NCI-H2227 treated with DMSO at 0.1 percent for 48 hours (cell line): Measurements from ENCODE around the gene NUDT9.
"Not testable (repeated sequence)": the region's sequence is repeated elsewhere in the genome, so short reads cannot be mapped to it uniquely, and the experiment has no call there.

Experiments used
- DNase-seq: peaks from one replicate; lab custom pipeline; 2025; lab: John Stamatoyannopoulos, UW

NUDT9 gene

DNA sequence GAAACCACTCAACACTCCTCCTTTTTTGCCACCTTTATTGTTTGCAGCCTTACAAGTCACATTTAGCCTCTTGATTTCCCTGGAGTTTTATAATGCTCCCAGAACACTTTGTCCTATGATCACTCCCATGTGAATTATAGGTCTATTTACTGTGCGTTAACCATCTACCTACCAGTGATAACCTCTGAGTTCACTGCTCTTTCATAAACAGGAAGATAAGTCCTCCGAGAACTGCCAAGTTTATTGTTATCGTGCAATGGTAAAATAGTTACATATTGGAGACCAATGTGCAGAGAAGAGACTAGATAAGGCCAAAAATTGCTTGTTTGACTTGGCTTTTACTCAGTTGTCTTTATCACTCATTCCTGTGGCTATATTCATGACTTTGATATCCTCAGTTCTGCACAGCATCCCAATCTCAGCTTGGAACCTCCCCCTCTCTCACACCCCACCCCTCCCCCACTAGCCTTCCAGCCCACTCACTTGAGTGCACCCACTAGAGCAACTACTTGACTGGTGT, 12.9 kb upstream of the NUDT9 start:
- DNase-seq, result no peak

- DNase-seq, result no peak
Observed at GRCh38 chr4:87410157-87410556, 12.2 kb upstream of the NUDT9 start.

DNA sequence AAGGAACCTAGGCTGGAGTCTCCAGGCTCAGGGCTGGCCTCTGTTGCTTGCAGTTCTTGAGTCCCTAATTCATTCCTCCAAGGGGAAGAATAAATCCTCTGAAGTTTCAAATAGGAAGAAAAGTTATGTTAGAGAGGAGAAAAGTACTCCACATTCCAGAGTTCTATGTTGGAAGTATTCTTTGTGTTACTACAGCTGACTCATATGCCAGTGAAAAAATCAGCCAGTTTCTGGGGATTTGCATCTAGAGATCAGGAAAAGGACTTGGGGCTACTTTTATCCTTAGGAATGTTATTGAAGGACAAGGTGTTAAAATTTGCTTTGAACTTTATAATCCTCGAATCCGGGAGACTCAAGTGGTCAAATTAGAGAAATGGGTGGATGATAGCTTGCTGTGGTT, 11.7 kb upstream of the NUDT9 start:
- DNase-seq, result no peak

DNA sequence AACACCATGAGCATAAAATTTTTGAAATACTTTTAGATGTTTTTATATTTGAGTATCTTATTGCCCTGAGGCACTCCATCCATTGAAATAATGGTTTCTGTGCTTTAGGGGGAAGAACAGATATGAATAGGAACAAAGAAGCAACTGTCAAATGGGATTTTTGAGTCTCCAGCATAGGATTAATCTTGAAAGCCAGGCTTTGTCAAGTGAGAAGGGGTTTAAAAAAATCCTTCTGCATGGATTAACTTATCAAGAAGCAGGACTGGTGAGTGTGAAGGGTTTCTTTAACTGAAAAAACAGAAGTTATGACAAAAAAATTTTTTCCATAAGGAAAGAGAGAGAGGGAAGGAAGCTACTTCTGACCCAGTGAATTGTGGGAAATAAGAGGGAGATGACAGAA, 7.6 kb upstream of the NUDT9 start:
- no peak for DNase-seq

- no peak for DNase-seq
Observed at GRCh38 chr4:87416965-87417364, 5.4 kb upstream of the NUDT9 start.

GRCh38 chr4:87418410-87418809, 4.0 kb upstream of the NUDT9 start:
- not testable (repeated sequence) for DNase-seq

DNA sequence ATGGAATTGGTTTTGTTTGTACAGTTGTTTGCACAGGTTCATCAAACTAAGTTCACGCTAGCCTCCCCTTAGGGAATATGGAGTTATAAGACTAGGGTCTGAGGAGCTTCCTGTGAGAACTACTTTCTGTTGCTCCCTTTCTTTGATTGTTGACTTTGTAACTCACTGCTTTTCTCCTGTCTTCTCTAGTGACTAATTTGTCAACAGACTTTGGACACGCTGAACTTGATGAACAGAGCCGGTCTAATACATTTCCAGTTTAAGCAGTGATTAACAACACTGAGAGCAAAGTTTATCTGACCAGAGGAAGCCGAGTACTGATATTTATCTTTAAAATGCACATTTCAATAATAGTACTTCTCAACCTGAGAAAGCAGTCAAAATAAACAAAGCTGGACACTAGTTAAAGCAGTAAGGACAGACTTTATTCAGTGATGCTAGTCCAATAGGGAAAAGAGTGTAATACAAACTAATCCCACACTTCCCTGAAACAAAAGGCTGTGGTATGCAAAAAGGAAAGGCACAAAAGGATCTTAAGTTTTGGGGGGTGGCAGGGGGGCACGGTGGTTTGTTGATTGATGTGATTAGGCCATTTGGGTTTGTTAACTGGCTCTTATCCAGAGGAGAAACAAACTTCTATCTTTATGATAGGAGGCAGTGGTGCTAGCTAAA, 2.7 kb upstream of the NUDT9 start:
- no peak for DNase-seq

DNA sequence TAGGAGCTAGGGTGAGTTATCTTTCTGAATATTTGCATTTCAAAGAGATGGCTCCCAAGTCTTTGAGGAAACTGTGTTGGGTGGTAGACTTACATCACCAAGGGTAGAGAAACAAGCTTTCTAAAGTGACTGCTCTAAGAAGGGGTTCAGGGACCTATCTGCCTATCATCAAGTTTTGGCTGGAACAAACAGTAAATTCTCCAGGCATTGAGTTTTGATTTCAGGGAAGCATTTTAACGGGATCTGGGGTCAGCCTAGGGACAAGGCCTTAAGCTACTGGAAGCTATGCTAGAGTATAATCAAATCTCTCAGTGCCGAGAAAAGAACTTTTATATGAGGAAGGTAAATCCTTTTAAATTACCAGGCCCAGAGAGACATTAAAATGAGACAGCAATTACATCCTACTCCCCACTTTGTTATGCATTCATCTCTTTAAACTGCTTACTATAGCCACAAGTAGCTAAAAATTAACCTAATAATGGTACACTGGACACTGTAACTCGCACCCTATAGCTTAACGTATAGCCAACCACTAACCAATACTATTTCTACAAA, 2.0 kb upstream of the NUDT9 start:
- DNase-seq, result no peak

DNA sequence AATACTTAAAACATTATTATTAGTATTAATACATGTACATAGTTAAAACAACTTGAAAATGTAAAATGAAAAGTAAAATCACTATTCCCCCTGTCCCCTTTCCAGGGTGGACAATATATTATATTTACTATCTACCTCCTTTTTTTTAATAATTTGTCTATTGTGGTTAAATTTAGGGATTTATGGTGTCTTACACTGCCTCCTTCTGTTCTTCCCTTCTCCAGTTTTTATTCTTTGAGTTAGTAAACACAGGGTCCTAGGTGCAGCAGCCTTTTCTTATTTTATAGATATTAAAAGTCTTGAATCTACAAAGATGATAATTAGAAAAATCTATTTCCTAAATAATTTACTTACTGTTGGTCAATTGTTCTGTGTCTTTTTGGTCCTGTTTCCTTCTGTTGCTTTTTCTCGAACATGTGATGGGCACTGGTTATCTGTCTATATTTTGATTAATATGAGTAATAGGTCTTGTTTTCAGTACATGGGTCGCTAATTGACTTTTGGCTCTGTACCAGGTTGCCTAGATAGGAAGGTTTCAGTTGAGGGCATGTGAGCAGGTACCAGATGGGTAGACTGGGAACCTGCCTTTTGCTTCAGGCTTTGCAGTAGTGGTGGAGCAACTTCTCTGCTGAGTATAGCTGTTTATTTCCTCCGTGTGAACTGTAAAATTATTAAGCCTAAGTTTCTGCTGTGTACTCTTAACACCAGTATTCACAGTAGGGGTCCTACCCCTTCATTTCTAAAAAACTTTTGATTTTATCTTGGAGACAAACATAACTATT, 1.1 kb downstream of the NUDT9 start:
- no peak for DNase-seq

- not testable (repeated sequence) for DNase-seq
Observed at GRCh38 chr4:87424099-87424543, 1.7 kb downstream of the NUDT9 start.

GRCh38 chr4:87425711-87426110, 3.3 kb downstream of the NUDT9 start:
- no peak for DNase-seq

DNA sequence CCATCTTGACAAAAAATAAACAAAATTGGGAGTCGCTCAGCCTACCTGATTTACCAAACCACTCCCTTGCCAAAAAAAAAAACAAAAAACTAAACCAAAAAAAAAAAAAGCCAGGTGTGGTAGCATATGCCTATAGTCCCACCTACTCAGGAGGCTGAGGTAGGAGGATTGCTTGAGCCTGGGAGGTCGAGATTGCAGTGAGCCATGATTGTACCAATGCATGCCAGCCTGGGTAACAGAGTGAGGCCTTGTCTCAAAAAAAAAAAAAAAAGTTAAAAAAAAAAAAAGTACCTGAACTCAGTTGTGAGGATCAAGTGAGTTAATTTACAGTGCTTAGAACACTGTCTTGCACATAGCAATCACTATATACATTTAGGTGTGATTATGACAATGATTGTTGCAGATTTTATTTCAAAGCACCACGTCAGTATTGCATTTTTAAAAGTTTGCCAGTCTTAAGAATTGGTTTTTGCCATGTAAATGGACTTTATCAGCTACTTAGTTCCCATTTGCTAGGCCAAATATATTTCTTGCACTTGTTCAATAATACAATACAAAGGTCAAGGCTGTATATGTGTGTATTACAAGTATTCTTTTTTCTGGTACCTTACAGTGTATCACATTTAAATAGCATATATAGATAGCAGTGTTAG, 4.6 kb downstream of the NUDT9 start:
- no peak for DNase-seq

DNA sequence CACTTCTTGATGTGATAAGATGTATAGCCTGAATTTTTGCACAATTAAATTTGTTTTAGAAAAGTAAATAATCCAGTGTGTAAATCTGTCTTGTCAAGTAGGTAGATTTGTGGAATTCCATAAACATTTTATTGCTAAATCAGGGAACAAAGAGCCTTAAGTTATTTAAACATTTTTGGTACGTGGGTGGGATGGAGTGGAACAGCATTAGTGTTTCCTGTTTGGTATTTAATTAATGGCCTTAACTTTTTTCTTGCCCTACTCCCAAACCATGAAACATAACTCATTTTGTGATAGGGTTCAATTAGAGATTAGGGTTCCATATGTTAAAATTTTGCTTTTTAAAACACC, 5.1 kb downstream of the NUDT9 start:
- no peak for DNase-seq

DNA sequence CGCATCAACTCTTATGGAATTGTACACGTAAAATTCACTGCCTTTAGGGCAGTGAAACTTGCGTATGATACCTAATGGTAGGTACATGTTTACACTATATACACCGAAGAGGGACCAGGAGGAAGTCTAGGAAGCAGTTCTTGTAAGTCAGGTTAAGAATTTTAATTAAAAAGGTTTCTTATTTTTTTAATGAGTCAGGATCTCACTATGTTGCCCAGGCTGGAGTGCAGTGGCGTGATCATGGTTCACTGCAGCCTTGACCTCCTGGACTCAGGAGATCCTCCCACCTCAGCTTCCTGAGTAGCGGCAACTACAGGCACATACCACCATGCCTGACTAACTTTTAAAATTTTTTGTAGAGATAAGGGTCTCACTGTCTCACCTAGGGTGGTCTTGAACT, 6.6 kb downstream of the NUDT9 start:
- no peak for DNase-seq

DNA sequence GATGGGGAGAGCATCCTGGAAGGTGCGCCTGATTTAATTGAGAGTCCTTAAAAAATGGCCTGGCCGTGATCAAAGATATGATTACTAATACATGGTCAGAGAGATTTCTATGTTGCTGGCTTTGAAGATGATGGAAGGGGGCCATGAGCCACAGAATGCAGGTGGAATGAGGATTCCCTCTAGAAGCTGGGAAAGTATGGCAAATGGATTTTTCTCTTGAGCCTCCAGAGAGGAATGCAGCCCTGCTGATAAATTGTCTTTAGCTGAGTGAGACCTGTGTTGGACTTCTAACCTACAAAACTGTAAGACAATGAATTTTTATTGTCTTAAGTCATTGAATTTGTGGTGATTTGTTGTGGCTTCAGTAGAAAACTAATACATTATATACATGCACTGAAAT, 7.7 kb downstream of the NUDT9 start:
- no peak for DNase-seq

- DNase-seq, result no peak
Observed at GRCh38 chr4:87433342-87433741, 11.0 kb downstream of the NUDT9 start.

DNA sequence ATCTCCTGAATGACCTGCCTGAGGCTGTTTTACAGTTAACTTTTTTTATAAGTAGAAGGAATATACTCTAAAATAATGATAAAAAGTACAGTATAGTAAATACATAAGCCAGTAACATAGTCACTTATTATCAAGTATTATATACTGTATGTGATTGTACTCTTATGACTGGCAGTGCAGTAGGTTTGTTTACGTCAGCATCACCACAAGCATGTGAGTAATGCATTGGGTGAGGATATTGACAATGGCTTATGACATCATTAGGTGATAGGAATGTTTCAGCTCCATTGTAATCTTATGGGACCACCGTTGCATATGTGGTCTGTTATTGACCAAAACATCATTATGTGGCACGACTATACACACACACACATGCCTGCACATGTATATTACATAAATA, 20.5 kb downstream of the NUDT9 start:
- no peak for DNase-seq

DNA sequence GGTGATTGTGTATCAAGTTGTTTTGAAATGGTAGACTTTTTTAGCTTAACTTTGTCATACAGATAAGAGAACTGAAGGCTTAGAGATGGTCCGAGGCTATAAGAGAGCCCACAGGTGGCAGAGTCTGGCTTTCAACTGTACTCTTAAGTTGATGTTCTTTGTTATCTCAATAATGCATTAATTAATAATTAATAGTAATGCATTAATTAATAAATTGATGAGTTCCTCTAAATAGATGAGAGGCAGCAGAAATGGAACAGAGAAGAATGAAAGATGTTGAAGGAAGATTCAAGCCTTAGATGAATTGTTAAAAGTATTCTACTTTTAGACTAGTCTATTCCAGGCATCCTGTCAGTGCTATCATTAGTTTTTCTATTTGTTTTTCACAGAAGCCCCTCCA, 22.4 kb downstream of the NUDT9 start:
- no peak for DNase-seq

DNA sequence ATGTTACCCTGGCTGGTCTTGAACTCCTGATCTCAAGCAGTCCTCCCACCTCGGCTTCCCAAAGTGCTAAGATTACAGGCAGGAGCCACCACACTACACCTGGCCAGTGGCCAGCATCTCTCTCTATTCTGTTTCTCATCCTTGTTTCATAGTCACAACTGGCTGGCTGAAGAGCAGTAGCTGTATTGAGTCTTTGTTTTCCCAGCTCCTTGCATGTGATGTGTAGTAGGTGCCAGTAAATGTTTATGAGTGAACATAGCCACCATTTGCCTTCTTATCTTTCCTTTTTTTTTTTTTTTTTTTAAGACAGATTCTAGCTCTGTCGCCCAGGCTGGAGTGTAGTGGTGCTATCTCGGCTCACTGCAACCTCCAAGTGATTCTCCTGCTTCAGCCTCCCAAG, 23.6 kb downstream of the NUDT9 start:
- DNase-seq, result no peak

GRCh38 chr4:87446375-87446774, 24.0 kb downstream of the NUDT9 start:
- DNase-seq, result not testable (repeated sequence)

DNA sequence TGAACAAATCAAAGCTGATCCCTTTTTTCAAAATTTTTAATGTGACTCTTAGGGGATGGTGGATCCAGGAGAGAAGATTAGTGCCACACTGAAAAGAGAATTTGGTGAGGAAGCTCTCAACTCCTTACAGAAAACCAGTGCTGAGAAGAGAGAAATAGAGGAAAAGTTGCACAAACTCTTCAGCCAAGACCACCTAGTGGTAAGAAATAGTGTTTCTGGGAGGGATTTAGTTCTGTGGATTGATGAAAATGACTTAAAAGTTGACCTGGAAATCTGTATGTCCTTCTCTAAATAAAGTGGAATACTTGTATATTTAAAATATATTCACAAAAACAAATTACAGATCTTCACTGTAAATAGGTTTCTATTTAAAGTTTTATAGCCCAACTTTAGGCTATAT, 29.2 kb downstream of the NUDT9 start:
- DNase-seq, result no peak

GRCh38 chr4:87458913-87459312, 36.5 kb downstream of the NUDT9 start:
- no peak for DNase-seq

DNA sequence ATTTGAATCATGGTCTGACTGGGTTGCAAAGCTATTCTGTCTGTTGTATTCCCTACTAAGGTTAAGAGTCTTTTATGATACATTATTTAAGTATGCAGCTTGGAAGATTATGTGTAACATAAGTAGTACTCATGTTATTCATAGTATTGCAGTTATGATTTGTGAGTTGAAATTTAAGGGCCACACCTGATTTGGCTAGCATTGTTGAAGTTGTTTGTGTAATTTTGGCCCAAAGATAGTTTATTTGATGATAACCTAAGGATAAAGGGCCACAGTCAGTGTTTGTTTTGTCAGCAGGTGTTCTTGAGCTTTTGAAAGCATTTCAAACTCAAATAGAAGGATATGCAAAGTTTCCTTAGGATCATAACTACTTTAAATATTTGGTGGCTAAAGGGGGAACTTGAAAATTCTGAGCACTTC, 38.9 kb downstream of the NUDT9 start:
- DNase-seq, result no peak
